Activated CD4-positive, alpha-beta T cell treated with anti-CD3 and anti-CD28 coated beads, Interleukin-2, Interleukin-4, amounts not matched to agents 100 ng/mL and 50 ng/mL, durations not matched to agents 16 hours and 8 hours (primary cell): Measurements from ENCODE around the gene DNAH10.

Source experiments
- DNase-seq: peaks from one replicate; pipeline ENCODE4 v3.0.0-alpha.2; 2020; ENCODE audit warnings: low spot score

DNAH10 gene

DNA sequence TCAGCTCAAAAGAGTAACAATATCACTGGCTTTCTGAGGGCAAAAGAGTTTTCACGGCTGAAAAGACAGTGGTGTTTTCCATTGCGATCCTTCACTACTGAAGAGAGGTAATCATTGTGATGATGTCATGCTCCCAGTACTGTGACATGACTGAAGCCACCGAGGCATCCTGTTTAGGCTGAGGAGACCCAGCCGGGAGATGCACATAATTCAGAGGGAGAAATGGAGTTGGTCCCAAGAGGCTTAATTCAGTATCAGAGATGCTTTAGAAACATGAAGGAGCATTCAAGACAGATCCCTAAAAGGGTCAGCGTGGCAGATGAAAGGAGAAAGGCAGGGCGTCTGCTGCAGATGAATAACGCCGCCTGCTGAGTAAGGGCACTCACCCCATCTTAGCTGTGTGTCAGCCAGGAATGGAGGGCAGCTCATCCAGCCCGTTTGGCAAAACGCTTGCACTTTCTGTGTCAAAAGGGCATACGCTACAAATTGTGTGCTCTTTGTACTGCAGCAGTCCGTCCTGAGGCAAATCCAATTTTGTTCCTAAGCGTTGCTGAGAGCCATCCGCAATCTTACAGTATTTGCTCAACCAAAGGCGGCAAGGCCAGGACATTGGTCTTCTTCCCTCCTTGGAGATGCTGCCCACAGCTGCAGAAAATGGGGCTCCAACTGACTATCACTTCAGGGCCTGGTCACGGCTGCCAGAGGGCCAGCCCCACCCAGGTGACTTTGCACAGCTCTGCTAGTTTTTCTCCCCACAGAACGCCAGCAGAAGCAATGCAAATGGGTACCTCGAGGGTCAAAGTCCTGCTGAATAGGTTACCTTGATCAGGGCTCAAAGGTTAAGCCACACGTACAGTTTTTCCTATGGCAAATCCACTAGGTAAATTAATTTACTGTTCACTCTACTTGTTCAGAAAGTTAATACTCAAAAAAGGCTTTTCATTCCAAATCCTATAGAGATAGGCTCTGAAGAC is 187.0 kb downstream of the DNAH10 start:
- no peak for DNase-seq

DNA sequence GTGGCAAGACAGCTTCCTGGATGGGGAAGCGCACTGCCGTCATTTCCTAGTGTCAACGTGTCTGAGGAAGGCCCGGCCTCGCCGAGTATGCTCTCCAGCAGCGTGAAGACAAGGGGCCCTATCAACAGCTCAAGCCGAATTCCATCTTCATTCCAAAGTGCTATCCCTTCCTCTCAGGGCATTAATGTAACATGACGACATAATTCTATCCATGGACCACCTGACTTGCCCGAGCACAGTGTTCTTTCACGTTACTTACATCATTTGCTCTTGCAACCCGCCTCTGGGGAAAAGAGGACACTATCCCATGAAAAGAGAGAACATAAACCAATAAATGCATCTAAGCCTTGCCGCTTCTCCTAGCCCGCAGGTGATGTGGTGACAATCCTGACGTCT is 187.7 kb downstream of the DNAH10 start:
- no peak for DNase-seq

DNA sequence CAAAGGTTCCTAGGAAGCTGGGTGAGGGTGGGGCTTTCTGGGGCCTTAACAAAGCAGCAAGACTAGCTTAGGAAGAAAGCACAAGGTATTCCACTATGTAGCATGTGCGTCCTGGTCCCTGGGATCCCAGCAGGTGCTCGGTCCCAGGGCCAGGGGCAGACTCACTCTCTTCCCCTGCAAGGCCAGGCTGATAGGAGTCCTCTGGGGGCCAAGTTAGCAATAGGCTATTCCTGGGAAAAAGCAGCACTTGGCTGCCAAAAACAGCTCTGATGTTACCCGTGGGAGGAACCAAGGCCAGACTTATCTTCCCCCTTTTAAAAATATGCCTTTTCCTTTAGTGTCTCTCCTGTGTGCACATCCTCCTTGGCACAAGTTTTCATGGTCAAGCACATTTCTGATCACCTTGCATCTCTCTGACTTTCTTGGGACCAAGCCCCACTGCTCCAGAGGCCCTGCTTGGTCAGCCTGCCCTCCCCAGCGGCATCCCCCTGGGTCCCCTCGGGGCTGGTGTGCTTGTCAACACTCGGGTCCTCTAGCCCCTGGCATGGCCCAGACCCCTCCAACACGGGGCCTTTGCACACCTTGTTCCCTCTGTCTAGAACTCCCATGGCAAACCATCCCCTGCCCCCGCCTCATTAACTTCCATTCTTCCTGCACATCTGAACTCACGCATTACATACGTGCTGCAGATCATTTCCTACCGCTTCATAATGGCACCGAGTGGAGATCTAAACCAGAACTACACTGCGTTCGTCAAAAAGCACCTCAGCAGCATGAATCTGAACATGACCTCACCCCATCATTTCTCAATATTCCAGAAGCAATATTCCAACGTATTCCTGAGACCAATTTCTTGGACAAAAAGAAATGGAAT is 188.6 kb downstream of the DNAH10 start:
- no peak for DNase-seq

DNA sequence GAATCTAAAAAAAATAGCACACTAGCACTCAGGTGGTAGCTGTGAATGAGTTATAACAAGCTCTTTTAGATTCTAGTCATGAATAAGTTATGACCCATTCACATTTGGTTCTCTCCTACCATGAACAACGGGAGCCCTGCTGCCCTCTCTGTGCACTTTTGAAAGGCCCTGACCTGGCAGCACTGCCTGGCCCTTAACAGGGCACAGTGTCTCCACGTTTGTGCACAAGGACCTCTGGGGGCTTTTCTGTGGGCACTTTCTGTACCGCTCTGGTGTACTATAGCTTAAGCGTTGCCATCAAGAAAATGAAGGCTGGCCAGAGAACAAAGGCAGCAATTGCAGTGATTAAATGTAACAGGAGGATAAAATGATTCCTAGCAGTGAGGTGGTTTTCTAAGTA is 189.4 kb downstream of the DNAH10 start:
- no peak for DNase-seq

DNA sequence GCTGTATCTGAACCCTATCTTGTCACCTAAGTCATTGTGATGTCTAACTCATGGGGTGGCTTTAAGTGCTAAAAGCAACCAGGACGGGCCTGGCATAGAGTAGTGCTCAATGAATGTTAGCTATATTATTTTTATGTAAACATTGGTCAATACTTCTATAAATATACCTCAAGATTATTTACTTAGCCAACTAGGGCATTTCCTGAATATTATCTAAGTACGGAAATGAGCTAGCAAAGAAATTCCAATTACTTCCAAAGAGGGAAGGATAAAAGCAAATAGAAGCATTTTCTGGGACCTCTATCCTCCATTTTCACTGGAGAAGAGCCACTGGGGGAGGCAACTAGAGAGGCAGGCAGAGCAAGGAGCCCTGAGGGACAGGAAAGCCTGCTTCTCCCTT is 189.9 kb downstream of the DNAH10 start:
- DNase-seq, result no peak

DNA sequence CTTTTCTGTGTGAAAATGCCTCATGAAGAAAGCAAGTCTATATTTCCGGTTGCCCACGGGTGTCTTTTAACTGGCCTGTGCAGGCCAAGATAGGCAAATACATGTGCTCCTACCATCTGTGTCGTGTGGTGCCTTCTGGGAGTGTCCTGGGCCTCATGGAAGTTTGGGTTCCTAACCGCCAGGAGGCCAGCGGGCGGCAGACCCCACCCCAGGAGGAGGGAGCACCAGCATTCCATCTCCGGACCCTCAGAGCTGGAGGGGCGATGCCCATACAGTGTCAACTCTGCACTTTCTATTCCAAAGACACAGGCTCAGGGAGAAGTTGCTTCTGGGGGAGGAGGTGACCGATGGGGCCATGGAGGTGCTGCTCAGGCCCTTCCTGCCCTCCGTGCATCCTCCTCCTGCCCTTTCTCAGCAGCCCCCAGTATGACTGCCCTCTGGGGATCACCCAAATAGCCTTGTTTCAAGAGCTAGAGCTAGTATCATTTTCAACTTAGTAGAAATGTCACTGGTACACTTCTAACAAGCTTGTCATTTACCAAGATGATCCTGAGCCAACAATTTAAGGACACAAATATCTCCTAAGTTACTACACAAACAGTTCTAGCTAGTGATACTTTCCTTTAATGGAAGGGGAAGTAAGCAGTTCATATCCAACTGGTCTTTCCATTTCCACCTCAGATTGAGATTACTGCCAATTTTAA is 192.7 kb downstream of the DNAH10 start:
- no peak for DNase-seq

DNA sequence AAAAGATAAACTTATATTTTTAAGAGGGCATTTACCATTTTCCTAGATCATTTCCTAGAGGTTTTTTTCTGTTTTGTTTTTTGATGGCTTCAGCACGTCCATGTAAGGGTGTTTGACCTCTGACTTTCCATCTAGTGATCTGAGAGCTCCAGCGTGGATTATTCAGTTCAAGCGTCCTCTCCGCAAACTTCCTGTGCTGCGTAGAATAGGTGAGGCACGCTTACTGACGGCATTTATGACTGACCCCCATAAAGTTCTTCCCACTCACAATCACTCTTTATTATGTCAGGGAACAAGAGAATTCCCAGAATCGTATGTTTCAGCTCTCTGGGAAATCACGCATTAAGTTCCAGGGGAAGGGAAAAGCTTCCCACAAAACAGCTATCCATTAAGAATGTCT is 194.1 kb downstream of the DNAH10 start:
- DNase-seq, result no peak

DNA sequence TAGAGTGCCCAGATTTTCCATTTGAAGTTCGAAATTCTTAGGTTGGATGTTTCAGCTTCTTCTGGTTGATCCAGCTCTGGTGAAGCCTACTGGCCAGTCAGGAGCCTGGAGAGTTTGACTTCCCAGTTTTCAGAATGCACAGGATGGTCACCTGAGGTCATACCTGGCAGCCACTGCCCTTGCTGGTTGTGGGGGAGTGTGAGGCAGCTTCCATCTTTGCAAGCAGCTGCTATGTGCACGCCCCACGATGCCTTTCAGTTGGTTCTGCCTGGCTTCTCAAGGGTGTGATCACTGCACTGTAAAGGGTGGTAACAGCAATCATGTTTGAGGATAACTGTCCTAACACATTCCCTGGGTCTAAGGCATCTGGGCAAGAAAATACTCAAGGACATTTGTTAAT is 195.1 kb downstream of the DNAH10 start:
- no peak for DNase-seq

DNA sequence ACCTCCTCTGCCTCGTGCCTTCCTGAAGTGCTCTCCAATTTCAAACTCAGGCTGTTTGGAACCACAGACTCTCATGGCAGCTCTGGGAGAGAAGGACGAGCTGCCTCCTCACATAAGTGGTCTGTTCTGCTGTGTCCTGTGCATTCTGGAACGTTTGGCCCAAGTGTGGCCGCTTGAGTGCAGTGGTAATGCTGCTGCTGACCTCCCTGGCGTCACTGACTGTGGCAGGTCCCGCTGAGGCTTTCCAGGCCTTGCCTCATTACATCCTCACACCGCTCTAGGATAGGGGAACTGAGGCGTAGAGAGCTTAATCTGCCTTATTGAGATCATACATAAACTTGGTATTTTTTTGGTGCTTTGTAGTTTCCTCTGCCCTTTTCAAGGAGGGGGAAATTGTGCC is 196.4 kb downstream of the DNAH10 start:
- DNase-seq, result no peak

DNA sequence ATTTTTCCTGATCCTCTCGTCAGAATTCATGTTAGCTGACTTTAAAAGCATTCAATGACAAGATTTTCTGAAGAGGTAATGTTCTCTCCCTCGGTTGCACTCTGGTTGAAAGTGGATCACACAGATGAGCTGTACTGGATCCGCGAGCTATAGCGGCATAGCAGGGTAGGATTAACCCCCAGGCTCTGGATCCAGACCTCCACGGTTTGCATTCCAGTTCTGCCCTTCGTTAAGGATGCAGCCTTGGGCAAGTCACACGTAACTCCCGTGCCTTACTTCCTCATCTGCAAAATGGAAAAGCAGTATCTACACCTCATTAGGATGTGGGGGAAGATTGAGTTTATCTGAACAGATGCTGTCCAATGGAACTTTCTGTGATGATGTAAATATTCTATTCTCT is 196.8 kb downstream of the DNAH10 start:
- no peak for DNase-seq

DNA sequence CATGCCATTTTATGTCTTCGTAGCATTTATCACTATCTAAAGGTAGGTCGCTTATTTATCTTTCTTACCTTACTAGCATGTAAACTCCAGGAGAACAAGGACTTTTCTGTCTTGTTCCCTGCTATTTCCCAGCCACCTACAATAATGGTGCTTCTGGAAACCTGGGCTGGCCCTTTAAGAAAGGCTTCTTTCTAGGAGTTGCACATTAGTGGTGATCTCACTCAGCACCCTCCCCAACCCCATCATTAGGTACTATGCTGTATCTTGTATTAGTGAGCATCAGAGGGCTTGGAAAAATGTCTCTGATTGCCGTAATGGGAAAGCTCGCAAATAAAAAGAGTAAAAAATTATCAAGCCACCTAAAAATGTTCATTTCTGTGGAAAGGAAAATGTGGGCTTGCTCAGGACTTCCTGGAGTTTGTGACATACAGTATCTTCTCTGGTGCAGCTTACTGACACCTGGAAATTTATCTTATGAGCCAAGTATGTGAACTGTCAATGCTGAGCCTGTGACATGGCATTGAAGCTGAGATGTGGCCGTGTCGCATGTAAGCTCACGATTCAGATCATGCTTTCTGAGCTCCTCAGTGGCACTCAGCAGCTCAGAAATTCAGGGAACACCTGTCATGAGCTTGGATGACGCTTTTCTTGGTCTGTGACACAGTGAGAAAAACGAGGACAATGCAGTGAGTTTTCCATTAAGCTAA is 198.1 kb downstream of the DNAH10 start:
- no peak for DNase-seq

DNA sequence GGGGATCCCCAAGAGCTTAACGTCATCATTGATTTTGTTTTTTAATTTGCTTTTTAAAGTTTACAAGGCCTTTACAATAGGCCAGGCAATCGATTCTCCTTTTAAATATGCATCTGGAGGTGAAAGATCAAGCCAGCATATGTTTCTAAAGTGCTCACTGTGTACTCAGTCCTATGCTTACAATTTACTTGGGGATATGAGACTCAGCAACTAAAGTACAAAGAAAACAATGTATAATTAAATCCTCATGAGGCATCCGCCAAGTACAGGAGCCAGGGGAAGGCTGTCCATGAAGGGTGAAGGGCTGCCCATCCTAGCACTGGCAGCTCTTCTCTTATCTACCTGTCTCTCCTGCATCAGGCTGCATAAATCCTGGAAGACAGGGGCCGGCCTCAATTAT is 198.8 kb downstream of the DNAH10 start:
- DNase-seq, result no peak

DNA sequence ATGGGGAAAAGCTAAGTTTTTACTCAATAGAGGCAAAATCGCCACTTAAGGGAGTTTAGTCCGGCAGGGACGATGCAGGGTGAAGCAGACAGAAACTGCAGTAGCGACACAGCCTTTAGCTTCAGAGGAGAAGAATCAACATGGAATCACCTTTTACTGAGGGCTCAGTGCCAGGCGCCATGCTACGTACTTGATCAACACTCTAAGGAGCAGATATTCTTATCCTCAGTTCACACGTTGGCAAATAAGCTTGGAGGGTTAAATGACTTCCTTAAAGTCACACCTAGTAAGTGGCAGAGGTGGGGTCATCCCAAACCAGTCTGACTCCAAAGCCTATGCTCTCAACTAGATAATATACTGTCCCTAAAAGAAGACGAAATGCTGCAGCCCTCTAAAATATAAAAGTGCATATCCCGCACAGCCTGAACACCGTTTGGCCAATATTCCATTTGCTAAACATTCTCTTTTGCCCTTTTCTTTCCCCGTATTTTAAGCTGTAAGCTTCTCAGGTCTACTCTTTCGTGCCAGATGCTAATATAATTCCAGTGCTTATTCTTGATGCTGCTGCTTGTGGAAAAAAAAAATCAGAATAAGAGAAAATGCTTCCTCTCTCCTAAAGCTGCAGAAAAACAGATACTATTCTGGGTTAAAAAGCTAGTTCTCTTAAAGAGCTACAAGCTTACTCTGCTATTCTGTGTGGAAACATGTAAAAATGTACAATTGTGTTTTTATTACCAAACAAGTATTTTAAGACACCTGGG is 199.7 kb downstream of the DNAH10 start:
- DNase-seq, result no peak

DNA sequence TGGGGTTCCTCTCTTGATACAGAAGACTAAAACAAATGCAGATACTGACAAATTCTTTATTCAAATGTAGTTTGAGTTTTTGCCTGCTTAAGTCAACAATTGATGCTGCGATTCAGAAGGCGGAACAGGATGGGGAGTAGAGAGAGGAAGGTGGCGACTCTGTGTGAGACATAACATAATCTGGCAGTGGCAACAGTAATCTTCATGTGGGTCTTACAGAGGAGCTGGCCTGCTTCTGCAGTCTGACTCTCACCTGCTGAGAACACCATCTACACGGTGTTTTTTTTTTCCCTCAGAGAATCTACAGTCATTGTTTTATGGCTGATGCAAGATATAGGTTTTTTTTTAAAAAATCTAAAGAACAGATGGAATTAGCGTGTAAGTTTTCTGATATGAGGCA is 200.4 kb downstream of the DNAH10 start:
- DNase-seq, result no peak

DNA sequence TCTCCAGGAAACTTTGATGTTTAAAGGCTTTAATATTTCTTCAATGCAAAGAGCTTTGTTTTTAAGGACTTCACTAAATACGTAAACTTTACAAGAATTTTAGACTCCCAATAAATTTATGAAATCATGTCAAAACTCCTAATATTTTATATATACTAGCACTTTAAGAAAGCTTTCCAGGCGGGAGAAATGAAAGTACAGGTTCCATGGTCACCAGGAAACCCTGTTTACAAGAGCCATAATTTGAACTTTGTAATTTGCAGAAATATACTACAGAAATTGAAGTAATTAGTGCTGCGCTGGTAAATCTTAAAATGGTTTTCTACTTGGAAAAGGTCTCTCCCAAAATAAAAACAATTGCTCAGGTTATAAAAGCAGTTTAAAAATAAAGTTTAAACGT is 201.7 kb downstream of the DNAH10 start:
- DNase-seq, result no peak

DNA sequence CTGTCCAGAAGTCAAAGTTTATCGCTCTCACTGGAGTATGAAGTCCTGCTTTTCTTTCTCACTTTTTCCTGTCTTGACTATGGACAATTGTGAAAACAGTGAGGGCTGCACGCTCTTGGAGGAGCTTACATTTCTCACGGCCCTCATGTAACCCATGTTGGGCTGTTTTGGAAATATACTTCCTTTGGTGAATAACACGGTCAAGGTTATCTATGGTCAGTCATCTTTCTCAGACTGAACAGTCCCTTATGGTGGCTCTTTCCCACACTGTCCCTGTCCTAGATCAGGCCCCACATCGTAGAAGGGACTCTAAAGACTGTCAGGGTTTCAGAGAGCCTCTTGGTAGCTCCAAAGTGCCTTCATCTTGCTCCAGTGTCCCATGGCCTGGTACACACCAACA is 203.3 kb downstream of the DNAH10 start:
- DNase-seq, result no peak

DNA sequence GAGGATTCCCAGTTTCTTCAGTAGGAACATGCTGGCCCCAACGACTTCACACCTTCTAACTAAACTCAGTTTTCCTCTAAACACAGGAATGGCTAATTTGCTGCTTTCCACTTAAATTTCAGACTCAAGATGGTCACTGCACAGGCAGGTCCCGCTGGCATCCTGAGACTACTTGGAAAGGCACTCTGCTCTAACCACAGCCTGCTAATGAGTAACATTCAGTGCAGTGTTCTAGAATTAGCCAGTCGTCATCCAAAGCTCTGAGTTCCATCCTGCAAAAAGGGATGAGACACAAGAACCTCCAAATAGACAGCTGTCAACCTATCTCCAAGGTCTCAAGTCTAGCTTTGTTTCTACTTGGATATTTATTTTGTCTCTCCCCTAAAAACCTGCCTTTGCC is 204.5 kb downstream of the DNAH10 start:
- DNase-seq, result no peak

DNA sequence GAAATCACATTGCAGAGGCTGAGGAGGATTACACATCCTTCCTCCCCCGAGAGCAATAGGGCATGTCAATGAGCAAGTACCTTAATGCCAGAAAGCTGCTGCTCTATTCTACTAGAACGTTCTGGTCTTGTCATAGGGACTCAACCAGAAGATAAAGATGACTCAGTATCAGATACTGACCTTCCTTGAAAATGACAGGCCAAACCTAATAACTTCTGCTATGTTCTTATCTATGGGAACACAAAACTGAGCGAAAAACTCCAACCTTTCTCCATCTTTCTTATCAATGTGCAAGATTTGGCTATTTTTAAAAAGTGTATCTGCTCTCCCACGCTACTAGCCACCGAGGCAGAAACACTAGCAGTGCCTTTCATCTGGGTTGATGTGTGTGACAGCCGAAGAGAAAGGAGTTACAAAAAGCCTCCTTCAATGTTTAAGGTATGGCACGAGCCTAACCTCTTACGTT is 205.1 kb downstream of the DNAH10 start:
- DNase-seq, result no peak

DNA sequence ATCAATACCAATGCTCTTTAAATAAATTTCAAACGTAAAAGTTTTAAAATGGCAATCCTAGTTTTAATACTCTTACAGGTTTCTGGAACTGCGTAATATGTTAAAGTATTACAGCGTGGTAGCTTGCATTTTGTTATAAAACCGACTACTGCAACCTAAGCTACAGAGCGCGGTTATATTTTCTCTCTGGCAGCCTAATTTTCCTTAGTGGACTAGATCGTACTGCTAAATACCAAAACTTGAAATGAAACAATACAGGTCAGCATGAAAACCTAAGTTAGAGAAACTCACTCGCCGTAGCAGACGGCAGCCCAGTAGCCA is 209.3 kb downstream of the DNAH10 start:
- no peak for DNase-seq

DNA sequence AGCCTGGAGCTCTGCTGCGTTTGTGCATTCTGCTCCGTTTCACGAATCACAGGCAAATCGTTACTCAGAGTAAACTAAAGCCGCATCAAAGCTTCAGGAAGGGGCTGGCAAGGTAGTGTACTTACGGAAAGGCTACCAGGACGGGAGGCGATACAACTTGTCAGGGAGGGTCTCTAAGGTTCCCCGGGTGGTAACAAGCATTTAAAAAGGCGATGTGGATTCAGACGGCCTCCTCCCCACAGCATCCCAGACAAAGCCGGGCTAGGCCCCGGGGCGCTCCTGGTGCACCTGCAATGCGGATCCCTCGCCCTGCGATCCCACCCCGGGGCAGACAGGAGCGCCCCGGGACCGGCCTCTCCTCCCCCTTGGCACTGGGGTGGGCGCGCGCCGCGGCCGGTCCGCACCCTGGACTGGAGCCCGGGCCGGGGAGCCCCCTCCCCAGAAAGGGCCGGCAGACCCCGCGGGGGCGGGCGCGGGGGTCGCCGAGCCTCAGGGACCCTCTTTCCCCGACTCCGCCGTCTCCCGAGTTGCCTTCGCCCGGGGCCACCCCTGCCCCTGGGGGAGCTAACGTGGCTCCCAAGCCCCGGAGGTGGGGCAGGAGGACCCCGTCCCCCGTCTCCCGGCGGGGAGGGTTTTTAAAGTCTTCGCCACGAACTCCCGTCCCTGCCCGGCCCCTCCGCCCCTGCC is 209.8 kb downstream of the DNAH10 start:
- DNase-seq, result peak; percentile 35
